K562 (cell line): ENCODE measurements around the gene SLC13A3. TPM values are rescaled to one million over a fixed set of nuclear protein-coding genes. Genes with fewer than 3 reads are reported as not detected.

ENCODE experiments used
- ATAC-seq: fragments of 200-7000 bp; cut with Tn5 transposase; 3 replicates; pipeline ENCODE4 v1.9.1; 2020; ENCODE audit warnings: moderate library complexity
- BruUV-seq: library from RNA; stranded (reverse); fragments of 400-500 nt; replicated peaks from 2 replicates; lab custom pipeline; 2021; lab: Mats Ljungman, UMichigan
- CTCF ChIA-PET: fragments of 300-600 bp; formaldehyde crosslinking; extraction: SDS; loops from one replicate; lab custom pipeline; 2021; ENCODE audit warnings: low intra/inter-chr PET ratio; lab: Yijun Ruan, JAX
- POLR2A ChIA-PET: fragments of 300-600, 350-650 bp; sonication (Branson Sonifier 250); formaldehyde crosslinking; extraction: SDS; loops from one replicate; lab custom pipeline; 2021; ENCODE audit warnings: antibody characterized with exemption, inconsistent platforms; lab: Yijun Ruan, JAX
- DNase-seq, 4 experiments: peaks; one replicate each; pipeline versions ENCODE4 v3.0.0 to v3.0.0-alpha.2; 2011 to 2018; ENCODE audit warnings: low spot score in 3 of 4, mixed read lengths in 3 of 4; ENCODE audit errors: extremely low read depth in 1 of 4
- FAIRE-seq: peaks from 2 replicates; lab custom pipeline; 2011; peaks lifted over from hg19 to GRCh38; lab: Jason Lieb, UNC
- H2AFZ ChIP-seq: 2 replicates; pipeline ENCODE4 v1.6.0; 2011; ENCODE audit warnings: low read depth, low read length, control low read depth, inconsistent platforms
- H3K27ac ChIP-seq: fragments of 200-600 bp; 3 replicates; pipeline ENCODE4 v1.8.0; 2011; ENCODE audit warnings: low read depth, mild to moderate bottlenecking, control low read depth, inconsistent platforms, low read length, moderate library complexity, mixed read lengths; ENCODE audit errors: extremely low read depth
- H3K27me3 ChIP-seq, 2 experiments: fragments of 300-600 bp in 1 of 2; 2 replicates in 1 of 2; 3 replicates in 1 of 2; pipeline versions ENCODE4 v1.6.0 to v1.8.0; 2011; ENCODE audit warnings: inconsistent platforms in 2 of 2, low read length in 2 of 2, mild to moderate bottlenecking in 1 of 2, mixed read lengths in 1 of 2, moderate library complexity in 1 of 2; ENCODE audit not compliant: control insufficient read depth in 2 of 2, insufficient read depth in 2 of 2
- H3K36me3 ChIP-seq: fragments of 300-600 bp; 3 replicates; pipeline ENCODE4 v1.8.0; 2011; ENCODE audit warnings: mild to moderate bottlenecking, low read length, inconsistent platforms; ENCODE audit not compliant: control insufficient read depth, insufficient read depth
- H3K4me1 ChIP-seq, 2 experiments: fragments of 200-600 bp in 1 of 2; replicated peaks in 1 of 2; 2 replicates in 1 of 2; 3 replicates in 1 of 2; pipeline versions ENCODE4 v1.5.1 to v1.8.0; 2011; ENCODE audit warnings: inconsistent platforms in 2 of 2, low read length in 2 of 2, mild to moderate bottlenecking in 1 of 2, mixed read lengths in 1 of 2, moderate library complexity in 1 of 2; ENCODE audit not compliant: control insufficient read depth in 2 of 2, insufficient read depth in 2 of 2
- H3K4me2 ChIP-seq: 2 replicates; pipeline ENCODE4 v1.6.1; 2011; ENCODE audit warnings: low read length, control low read depth, inconsistent platforms, mixed read lengths; ENCODE audit not compliant: insufficient read depth
- H3K4me3 ChIP-seq: fragments of 200-600 bp; sonication (generic), shearing (Covaris generic); 2 replicates; pipeline ENCODE4 v1.5.1; 2016; ENCODE audit warnings: control low read depth, inconsistent platforms
- H3K79me2 ChIP-seq: fragments of 200-600 bp; 3 replicates; pipeline ENCODE4 v1.8.0; 2011; ENCODE audit warnings: low read length, inconsistent platforms; ENCODE audit not compliant: control insufficient read depth, insufficient read depth
- H3K9ac ChIP-seq, 2 experiments: 2 replicates each; pipeline versions ENCODE4 v1.6.0 to v1.6.1; 2011; ENCODE audit warnings: low read depth in 2 of 2, low read length in 2 of 2, control low read depth in 1 of 2, inconsistent platforms in 1 of 2, mild to moderate bottlenecking in 1 of 2, mixed read lengths in 1 of 2; ENCODE audit not compliant: insufficient read depth in 1 of 2
- H3K9me1 ChIP-seq: one replicate; pipeline ENCODE4 v1.6.0; 2011; ENCODE audit warnings: inconsistent platforms, mild to moderate bottlenecking, low read length, moderate library complexity; ENCODE audit not compliant: control insufficient read depth, insufficient read depth
- H3K9me3 ChIP-seq: replicated peaks from 2 replicates; pipeline ENCODE4 v1.5.1; 2011; ENCODE audit warnings: low read depth, low read length, inconsistent platforms; ENCODE audit not compliant: control insufficient read depth, insufficient read depth
- H4K20me1 ChIP-seq: replicated peaks from 2 replicates; pipeline ENCODE4 v1.6.1; 2011; ENCODE audit warnings: low read length, inconsistent platforms, mixed read lengths; ENCODE audit not compliant: control insufficient read depth, insufficient read depth
- CBX2 ChIP-seq: fragments of 200-600 bp; sonication (generic); IDR thresholded peaks from one replicate; pipeline ENCODE4 v1.6.1; 2012; ENCODE audit warnings: mild to moderate bottlenecking, low read length, inconsistent platforms; ENCODE audit not compliant: insufficient read depth, poor library complexity, severe bottlenecking
- CBX8 ChIP-seq: fragments of 200-600 bp; sonication (generic); IDR thresholded peaks from 2 replicates; pipeline ENCODE4 v1.6.1; 2012; ENCODE audit warnings: borderline replicate concordance, mixed run types, low read depth, mild to moderate bottlenecking, moderate library complexity, mixed read lengths, low read length, control low read depth, inconsistent platforms; ENCODE audit not compliant: poor library complexity, severe bottlenecking; ENCODE audit errors: extremely low read depth
- DIDO1 ChIP-seq: fragments of 450-650 bp; IDR thresholded peaks from 2 replicates; pipeline ENCODE4 v1.6.1; 2016; ENCODE audit warnings: low read depth, missing biosample characterization, missing genetic modification characterization
- MCM7 ChIP-seq, 2 experiments: fragments of 450-650 bp; IDR thresholded peaks; 2 replicates each; pipeline ENCODE4 v1.6.1; 2016 to 2018
- NCOA2 ChIP-seq, 2 experiments: fragments of 450-650 bp; IDR thresholded peaks; 2 replicates each; pipeline ENCODE4 v1.6.1; 2018; ENCODE audit warnings: mild to moderate bottlenecking in 2 of 2, moderate library complexity in 1 of 2; ENCODE audit not compliant: partially characterized antibody in 2 of 2
- NEUROD1 ChIP-seq: fragments of 150-350 bp; IDR thresholded peaks from 2 replicates; pipeline ENCODE4 v1.6.1; 2014; ENCODE audit warnings: borderline replicate concordance, low read length, low read depth; ENCODE audit not compliant: partially characterized antibody
- NFYB ChIP-seq: IDR thresholded peaks from 2 replicates; pipeline ENCODE4 v1.6.1; 2011; ENCODE audit warnings: mild to moderate bottlenecking, moderate library complexity; ENCODE audit not compliant: insufficient read length; ENCODE audit errors: extremely low read depth
- SOX6 ChIP-seq: fragments of 450-650 bp; IDR thresholded peaks from 2 replicates; pipeline ENCODE4 v1.6.1; 2014; ENCODE audit warnings: mild to moderate bottlenecking
- SRSF7 ChIP-seq: fragments of 200-400 bp; formaldehyde crosslinking; optimal IDR thresholded peaks from 2 replicates; pipeline ENCODE3; 2017; ENCODE audit warnings: mild to moderate bottlenecking, low read depth, low read length
- WHSC1 ChIP-seq: IDR thresholded peaks from one replicate; pipeline ENCODE4 v1.6.1; 2012; ENCODE audit warnings: low read length, control low read depth, inconsistent platforms
- ZNF507 ChIP-seq: conservative IDR thresholded peaks from 2 replicates; pipeline ENCODE4 v1.6.1; 2017; ENCODE audit warnings: missing genetic modification characterization, missing compliant biosample characterization
- ZNF699 ChIP-seq: fragments of 250-450 bp; sonication (Bioruptor Pico); IDR thresholded peaks from 2 replicates; pipeline ENCODE4 v1.8.0; 2021; ENCODE audit warnings: mild to moderate bottlenecking, moderate library complexity; ENCODE audit not compliant: insufficient replicate concordance
- ZNF77 ChIP-seq: fragments of 250-450 bp; sonication (Bioruptor Pico); IDR thresholded peaks from 2 replicates; pipeline ENCODE4 v1.5.0; 2020
- ZNF79 ChIP-seq: fragments of 250-450 bp; sonication (Bioruptor Pico); IDR thresholded peaks from 2 replicates; pipeline ENCODE4 v1.4.0; 2020; ENCODE audit warnings: low read depth, mild to moderate bottlenecking, moderate library complexity
- WGBS: fragments of 100-300 bp; shearing (Covaris generic); methylation state at CpG from one replicate; pipeline ENCODE4 v1.1.6; 2016; ENCODE audit warnings: low coverage, mixed read lengths; ENCODE audit not compliant: insufficient coverage; ENCODE audit errors: missing lambda C conversion rate; 5-methylcytosine and 5-hydroxymethylcytosine counted together
- in situ Hi-C: fragments of 300-500 bp; cut with MboI; formaldehyde crosslinking; loops from 4 replicates; pipeline ENCODE4 v1.15.0; 2018; ENCODE audit warnings: inconsistent platforms, mixed read lengths
- intact Hi-C: fragments of 100-400 bp; cut with micrococcal nuclease; formaldehyde crosslinking; loops from 2 replicates; pipeline ENCODE4 v1.14.2; 2022
- polyA plus RNA-seq, 8 experiments: library from polyadenylated mRNA; depleted of rRNA in 4 of 8; stranded (reverse) in 5 of 8; unstranded in 3 of 8; fragments of >200 nt; fragmentation: Nextera tagmentation in 2 of 8; fragmentation: Illumina TruSeq in 1 of 8; extraction: Ambion mirVana in 2 of 8; extraction: Trizol in 1 of 8; gene quantifications; 2 replicates each; pipeline versions ENCODE4 v1.2.1 to v1.2.3, GENCODE V29; 2011 to 2014; ENCODE audit warnings: inconsistent platforms in 1 of 8, missing spikeins in 1 of 8
- total RNA-seq, 7 experiments: library from RNA; depleted of rRNA in 6 of 7; stranded (reverse); fragments of >200 nt in 6 of 7; fragmentation: Illumina TruSeq in 2 of 7; extraction: Trizol in 2 of 7; gene quantifications; 2 replicates each; pipeline versions ENCODE4 v1.2.1 to v1.2.3, GENCODE V29; 2011 to 2021; ENCODE audit warnings: low replicate concordance in 1 of 7
- TF ChIP-seq, protein P1 (sequence below), 2 experiments: fragments of 450-650 bp; IDR thresholded peaks; 2 replicates each; pipeline ENCODE4 v1.6.1; 2018; ENCODE audit warnings: mild to moderate bottlenecking in 2 of 2, low read depth in 1 of 2; ENCODE audit not compliant: partially characterized antibody in 2 of 2
- TF ChIP-seq, protein P2 (sequence below): fragments of 150-350 bp; IDR thresholded peaks from 2 replicates; pipeline ENCODE4 v1.6.1; 2014; ENCODE audit warnings: low read depth, mild to moderate bottlenecking, low read length, borderline replicate concordance

Gene SLC13A3
- total and polyA plus RNA-seq, 9 of the 15 experiments (the other 6 are each of a cell fraction or from before 2014, with no cell fraction given) = 5.5 to 16.4 (median 8.5) TPM

DNA sequence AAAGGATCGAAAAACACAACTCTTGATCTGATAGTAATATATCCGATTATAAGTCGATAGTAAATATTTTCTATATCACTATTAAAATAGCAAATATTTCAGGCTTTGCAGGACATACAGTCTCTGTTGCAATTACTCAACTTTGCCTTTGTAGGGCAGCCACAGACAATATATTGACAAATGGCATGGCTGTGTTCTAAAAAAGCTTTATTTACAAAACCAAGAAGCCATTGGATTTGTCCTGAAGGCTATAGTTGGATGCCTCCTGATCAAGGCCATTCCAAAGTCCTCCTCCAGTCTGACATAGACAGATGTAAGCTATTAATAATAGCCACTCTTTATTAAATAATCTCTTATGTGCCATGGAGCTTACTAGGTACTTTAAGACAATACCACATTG is 106.7 kb downstream of the SLC13A3 start:
- H2AFZ ChIP-seq = no peak overlapping the region
- FAIRE-seq (no peak), ATAC-seq (no peak), DNase-seq (no peak)
- H3K27me3 ChIP-seq = peaks cover 9 to 40% of the 10 kb centered on the region in 2 experiments; a peak in 4 of 5 replicates
- no peaks in the 10 kb centered on the region for H4K20me1 ChIP-seq
- H3K4me3 ChIP-seq = no peak overlapping the region
- H3K9me1 ChIP-seq = no peaks in the 10 kb centered on the region
- ChIA-PET CTCF (no interaction called here), POLR2A (no interaction called here)
- H3K9ac ChIP-seq = no peak overlapping the region
- no peaks in the 10 kb centered on the region for H3K36me3 ChIP-seq
- no peak overlapping the region for H3K4me2 ChIP-seq
- H3K27ac ChIP-seq = no peak overlapping the region
- no TSS peak for BruUV-seq
- intact Hi-C loops (no loop called here), in situ Hi-C loops (no loop called here)
- H3K9me3 ChIP-seq = no peaks in the 10 kb centered on the region
- H3K4me1 ChIP-seq = peaks cover 0 to 15% of the 10 kb centered on the region in 2 experiments; a peak in 1 of 5 replicates
- WGBS = 3% methylated on average over 3 of the region's 3 CpGs
- no peaks in the 10 kb centered on the region for H3K79me2 ChIP-seq
- no peak for TF ChIP-seq ZNF79 (CRISPR knock-in tag)
- no peak for TF ChIP-seq NEUROD1
- TF ChIP-seq WHSC1 = no peak
- TF ChIP-seq, protein P1, sequence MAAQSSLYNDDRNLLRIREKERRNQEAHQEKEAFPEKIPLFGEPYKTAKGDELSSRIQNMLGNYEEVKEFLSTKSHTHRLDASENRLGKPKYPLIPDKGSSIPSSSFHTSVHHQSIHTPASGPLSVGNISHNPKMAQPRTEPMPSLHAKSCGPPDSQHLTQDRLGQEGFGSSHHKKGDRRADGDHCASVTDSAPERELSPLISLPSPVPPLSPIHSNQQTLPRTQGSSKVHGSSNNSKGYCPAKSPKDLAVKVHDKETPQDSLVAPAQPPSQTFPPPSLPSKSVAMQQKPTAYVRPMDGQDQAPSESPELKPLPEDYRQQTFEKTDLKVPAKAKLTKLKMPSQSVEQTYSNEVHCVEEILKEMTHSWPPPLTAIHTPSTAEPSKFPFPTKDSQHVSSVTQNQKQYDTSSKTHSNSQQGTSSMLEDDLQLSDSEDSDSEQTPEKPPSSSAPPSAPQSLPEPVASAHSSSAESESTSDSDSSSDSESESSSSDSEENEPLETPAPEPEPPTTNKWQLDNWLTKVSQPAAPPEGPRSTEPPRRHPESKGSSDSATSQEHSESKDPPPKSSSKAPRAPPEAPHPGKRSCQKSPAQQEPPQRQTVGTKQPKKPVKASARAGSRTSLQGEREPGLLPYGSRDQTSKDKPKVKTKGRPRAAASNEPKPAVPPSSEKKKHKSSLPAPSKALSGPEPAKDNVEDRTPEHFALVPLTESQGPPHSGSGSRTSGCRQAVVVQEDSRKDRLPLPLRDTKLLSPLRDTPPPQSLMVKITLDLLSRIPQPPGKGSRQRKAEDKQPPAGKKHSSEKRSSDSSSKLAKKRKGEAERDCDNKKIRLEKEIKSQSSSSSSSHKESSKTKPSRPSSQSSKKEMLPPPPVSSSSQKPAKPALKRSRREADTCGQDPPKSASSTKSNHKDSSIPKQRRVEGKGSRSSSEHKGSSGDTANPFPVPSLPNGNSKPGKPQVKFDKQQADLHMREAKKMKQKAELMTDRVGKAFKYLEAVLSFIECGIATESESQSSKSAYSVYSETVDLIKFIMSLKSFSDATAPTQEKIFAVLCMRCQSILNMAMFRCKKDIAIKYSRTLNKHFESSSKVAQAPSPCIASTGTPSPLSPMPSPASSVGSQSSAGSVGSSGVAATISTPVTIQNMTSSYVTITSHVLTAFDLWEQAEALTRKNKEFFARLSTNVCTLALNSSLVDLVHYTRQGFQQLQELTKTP (IDR thresholded peaks at IDR 0.05; ENCODE audit: low read depth in 1 of 2, partially characterized antibody in 2 of 2) = no peak
- TF ChIP-seq NCOA2 (IDR thresholded peaks at IDR 0.05; ENCODE audit: partially characterized antibody in 2 of 2) = no peak
- no peak for TF ChIP-seq ZNF507 (tag)
- TF ChIP-seq ZNF77 (CRISPR knock-in tag) = no peak
- no peak for TF ChIP-seq SRSF7
- no peak for TF ChIP-seq NFYB
- no peak for TF ChIP-seq CBX8
- no peak for TF ChIP-seq SOX6
- TF ChIP-seq CBX2 = no peak
- TF ChIP-seq ZNF699 (CRISPR knock-in tag) = no peak
- TF ChIP-seq DIDO1 (tag) = no peak
- TF ChIP-seq, protein P2, sequence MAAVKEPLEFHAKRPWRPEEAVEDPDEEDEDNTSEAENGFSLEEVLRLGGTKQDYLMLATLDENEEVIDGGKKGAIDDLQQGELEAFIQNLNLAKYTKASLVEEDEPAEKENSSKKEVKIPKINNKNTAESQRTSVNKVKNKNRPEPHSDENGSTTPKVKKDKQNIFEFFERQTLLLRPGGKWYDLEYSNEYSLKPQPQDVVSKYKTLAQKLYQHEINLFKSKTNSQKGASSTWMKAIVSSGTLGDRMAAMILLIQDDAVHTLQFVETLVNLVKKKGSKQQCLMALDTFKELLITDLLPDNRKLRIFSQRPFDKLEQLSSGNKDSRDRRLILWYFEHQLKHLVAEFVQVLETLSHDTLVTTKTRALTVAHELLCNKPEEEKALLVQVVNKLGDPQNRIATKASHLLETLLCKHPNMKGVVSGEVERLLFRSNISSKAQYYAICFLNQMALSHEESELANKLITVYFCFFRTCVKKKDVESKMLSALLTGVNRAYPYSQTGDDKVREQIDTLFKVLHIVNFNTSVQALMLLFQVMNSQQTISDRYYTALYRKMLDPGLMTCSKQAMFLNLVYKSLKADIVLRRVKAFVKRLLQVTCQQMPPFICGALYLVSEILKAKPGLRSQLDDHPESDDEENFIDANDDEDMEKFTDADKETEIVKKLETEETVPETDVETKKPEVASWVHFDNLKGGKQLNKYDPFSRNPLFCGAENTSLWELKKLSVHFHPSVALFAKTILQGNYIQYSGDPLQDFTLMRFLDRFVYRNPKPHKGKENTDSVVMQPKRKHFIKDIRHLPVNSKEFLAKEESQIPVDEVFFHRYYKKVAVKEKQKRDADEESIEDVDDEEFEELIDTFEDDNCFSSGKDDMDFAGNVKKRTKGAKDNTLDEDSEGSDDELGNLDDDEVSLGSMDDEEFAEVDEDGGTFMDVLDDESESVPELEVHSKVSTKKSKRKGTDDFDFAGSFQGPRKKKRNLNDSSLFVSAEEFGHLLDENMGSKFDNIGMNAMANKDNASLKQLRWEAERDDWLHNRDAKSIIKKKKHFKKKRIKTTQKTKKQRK = no peak
- TF ChIP-seq MCM7 (IDR thresholded peaks at IDR 0.05) = no peak
